ENCODE measurements around the gene UBE2C. TPM values are rescaled to one million over a fixed set of nuclear protein-coding genes. Genes with fewer than 3 reads are reported as not detected.

UBE2C gene
- total RNA-seq, 1 experiment from 2014 or later, result 249 TPM

- TF ChIP-seq, protein P1, sequence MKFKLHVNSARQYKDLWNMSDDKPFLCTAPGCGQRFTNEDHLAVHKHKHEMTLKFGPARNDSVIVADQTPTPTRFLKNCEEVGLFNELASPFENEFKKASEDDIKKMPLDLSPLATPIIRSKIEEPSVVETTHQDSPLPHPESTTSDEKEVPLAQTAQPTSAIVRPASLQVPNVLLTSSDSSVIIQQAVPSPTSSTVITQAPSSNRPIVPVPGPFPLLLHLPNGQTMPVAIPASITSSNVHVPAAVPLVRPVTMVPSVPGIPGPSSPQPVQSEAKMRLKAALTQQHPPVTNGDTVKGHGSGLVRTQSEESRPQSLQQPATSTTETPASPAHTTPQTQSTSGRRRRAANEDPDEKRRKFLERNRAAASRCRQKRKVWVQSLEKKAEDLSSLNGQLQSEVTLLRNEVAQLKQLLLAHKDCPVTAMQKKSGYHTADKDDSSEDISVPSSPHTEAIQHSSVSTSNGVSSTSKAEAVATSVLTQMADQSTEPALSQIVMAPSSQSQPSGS (CRISPR knock-in tag; IDR thresholded peaks at IDR 0.05; ENCODE audit: borderline replicate concordance, low read depth), result no peak
- no peak for TF ChIP-seq USF2 (CRISPR knock-in tag; IDR thresholded peaks at IDR 0.05)
Observed at GRCh38 chr20:45857882-45858216, 45.4 kb downstream of the UBE2C start (continued).

DNA sequence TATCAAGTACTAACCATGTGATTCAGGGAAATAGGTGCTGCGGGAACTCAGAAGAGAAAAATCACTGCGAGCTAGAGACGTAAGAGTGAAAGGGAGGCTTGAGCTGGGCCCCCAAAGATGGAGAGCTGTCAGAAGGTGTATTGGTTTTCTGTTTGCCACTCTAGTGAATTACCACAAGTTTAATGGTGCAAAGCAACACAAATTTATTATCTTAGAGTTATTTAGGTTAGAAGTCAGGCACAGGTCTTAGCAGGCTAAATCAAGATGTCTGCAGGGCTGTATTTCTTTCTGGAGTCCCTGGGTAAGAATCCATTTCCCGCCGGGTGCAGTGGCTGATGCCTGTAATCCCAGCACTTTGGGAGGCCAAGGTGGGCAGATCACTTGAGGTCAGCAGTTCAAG is 47.5 kb downstream of the UBE2C start:
- Mint-ChIP-seq H3K4me3 (no peak overlapping the region), H3K4me1 (peaks cover 36% of the 10 kb centered on the region), H3K27me3 (ENCODE audit: low read depth) (no peaks in the 10 kb centered on the region), H3K36me3 (no peaks in the 10 kb centered on the region), H3K27ac (no peak overlapping the region; the same call in 1 of the 2 replicates), H3K9me3 (no peaks in the 10 kb centered on the region)
- DNase-seq (ENCODE audit: low spot score) (no peak), ATAC-seq (no peak)
- CTCF ChIA-PET, result interaction anchor here (0.7 kb wide), 2 partner anchors 47 to 88 kb away, joined by 4 read pairs; no protein-coding TSS in a partner anchor
- POLR2A ChIA-PET, result interaction anchor here (0.7 kb wide), 1 partner anchor 21 kb away, joined by 8 read pairs; no protein-coding TSS in a partner anchor
- TF ChIP-seq, protein P2, sequence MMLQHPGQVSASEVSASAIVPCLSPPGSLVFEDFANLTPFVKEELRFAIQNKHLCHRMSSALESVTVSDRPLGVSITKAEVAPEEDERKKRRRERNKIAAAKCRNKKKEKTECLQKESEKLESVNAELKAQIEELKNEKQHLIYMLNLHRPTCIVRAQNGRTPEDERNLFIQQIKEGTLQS (CRISPR knock-in tag; conservative IDR thresholded peaks at IDR 0.05), result no peak
- TF ChIP-seq MAX (CRISPR knock-in tag; IDR thresholded peaks at IDR 0.05), result no peak
- TF ChIP-seq PRRX2 (CRISPR knock-in tag; IDR thresholded peaks at IDR 0.05), result no peak
- no peak for TF ChIP-seq ZNF423 (CRISPR knock-in tag; IDR thresholded peaks at IDR 0.05)
- TF ChIP-seq, protein P3, sequence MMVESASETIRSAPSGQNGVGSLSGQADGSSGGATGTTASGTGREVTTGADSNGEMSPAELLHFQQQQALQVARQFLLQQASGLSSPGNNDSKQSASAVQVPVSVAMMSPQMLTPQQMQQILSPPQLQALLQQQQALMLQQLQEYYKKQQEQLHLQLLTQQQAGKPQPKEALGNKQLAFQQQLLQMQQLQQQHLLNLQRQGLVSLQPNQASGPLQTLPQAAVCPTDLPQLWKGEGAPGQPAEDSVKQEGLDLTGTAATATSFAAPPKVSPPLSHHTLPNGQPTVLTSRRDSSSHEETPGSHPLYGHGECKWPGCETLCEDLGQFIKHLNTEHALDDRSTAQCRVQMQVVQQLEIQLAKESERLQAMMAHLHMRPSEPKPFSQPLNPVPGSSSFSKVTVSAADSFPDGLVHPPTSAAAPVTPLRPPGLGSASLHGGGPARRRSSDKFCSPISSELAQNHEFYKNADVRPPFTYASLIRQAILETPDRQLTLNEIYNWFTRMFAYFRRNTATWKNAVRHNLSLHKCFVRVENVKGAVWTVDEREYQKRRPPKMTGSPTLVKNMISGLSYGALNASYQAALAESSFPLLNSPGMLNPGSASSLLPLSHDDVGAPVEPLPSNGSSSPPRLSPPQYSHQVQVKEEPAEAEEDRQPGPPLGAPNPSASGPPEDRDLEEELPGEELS (CRISPR knock-in tag; IDR thresholded peaks at IDR 0.05), result no peak
- TF ChIP-seq ZNF671 (CRISPR knock-in tag; IDR thresholded peaks at IDR 0.05), result no peak
- no peak for TF ChIP-seq USF2 (CRISPR knock-in tag; IDR thresholded peaks at IDR 0.05)
- TF ChIP-seq IRF2 (CRISPR knock-in tag; IDR thresholded peaks at IDR 0.05; ENCODE audit: borderline replicate concordance, low read depth), result no peak
- no peak for TF ChIP-seq RELA (CRISPR knock-in tag; IDR thresholded peaks at IDR 0.05; ENCODE audit: borderline replicate concordance)
- no peak for TF ChIP-seq E2F1 (CRISPR knock-in tag; IDR thresholded peaks at IDR 0.05)
- TF ChIP-seq GRHL2 (CRISPR knock-in tag; IDR thresholded peaks at IDR 0.05; ENCODE audit: insufficient replicate concordance, severe bottlenecking), result no peak
- no peak for TF ChIP-seq CREB1 (CRISPR knock-in tag; IDR thresholded peaks at IDR 0.05)
- TF ChIP-seq, protein P4, sequence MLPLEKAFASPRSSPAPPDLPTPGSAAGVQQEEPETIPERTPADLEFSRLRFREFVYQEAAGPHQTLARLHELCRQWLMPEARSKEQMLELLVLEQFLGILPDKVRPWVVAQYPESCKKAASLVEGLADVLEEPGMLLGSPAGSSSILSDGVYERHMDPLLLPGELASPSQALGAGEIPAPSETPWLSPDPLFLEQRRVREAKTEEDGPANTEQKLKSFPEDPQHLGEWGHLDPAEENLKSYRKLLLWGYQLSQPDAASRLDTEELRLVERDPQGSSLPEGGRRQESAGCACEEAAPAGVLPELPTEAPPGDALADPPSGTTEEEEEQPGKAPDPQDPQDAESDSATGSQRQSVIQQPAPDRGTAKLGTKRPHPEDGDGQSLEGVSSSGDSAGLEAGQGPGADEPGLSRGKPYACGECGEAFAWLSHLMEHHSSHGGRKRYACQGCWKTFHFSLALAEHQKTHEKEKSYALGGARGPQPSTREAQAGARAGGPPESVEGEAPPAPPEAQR (CRISPR knock-in tag; IDR thresholded peaks at IDR 0.05), result no peak
- no peak for TF ChIP-seq JAZF1 (CRISPR knock-in tag; IDR thresholded peaks at IDR 0.05)
- TF ChIP-seq ZNF425 (CRISPR knock-in tag; conservative IDR thresholded peaks at IDR 0.05), result no peak
- no peak for TF ChIP-seq ZNF396 (CRISPR knock-in tag; IDR thresholded peaks at IDR 0.05; ENCODE audit: borderline replicate concordance)
